ENCODE data around the gene CIAO2B. TPM values are rescaled to one million over a fixed set of nuclear protein-coding genes. Genes with fewer than 3 reads are reported as not detected.

The CIAO2B gene
- polyA plus RNA-seq, 1 donor, result 82.1 TPM

DNA sequence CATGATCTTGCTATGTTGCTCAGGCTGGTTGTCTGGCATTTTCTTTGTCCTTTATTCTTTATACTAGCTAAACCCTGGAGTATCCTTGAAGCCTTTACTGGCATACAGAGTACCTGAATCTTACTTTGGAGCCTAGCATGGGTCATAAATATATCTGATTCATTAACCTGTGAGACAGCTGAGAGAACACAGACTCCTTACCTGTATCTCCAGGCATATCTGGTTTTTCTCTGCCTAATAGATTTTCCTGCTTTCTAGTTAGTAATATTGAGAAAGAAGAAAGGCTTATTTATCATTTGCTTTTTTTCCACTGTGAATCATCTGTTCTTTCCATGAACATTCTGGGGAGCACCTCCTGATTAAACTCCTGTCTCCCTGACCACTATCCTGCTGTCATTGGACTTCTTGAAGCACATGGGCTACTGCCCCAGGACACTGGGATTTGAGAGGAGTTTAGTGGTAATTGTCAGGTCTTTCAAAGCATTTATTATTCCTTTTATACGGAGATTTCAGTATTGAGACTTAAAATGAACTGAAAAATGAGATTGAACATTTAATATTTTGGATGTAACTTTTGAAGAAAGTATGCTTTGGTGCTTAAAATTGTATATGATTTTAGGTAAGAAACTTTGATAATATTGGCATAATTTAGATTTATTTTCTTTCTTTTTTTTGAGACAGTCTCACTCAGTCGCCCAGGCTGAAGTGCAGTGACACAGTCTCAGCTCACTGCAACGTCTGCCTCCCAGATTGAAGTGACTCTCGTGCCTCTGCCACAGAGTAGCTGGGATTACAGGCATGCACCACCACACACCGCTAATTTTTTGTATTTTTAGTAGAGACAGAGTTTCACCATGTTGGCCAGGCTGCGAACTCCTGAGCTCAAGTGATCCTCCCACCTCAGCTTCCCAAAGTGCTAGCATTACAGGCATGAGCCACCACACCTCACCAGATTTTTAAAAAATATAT lies 45.3 kb downstream of the CIAO2B start:
- peaks cover 21% of the 10 kb centered on the region for H3K36me3 ChIP-seq (ENCODE audit: control insufficient read depth, insufficient read depth, low read length)
- no peak overlapping the region for H3K27ac ChIP-seq (ENCODE audit: low read length)
- 93% methylated on average over 2 of the region's 6 CpGs for WGBS (ENCODE audit: insufficient coverage, low lambda C conversion rate)
- H3K27me3 ChIP-seq (ENCODE audit: control insufficient read depth, insufficient read depth, low read length), result no peaks in the 10 kb centered on the region
- no peaks in the 10 kb centered on the region for H3K4me1 ChIP-seq (ENCODE audit: control insufficient read depth, insufficient read depth, low read length)
- H3K4me3 ChIP-seq (ENCODE audit: low read length), result no peak overlapping the region
- no peaks in the 10 kb centered on the region for H3K9me3 ChIP-seq (ENCODE audit: control insufficient read depth, low read depth, low read length)
- no peak for DNase-seq

DNA sequence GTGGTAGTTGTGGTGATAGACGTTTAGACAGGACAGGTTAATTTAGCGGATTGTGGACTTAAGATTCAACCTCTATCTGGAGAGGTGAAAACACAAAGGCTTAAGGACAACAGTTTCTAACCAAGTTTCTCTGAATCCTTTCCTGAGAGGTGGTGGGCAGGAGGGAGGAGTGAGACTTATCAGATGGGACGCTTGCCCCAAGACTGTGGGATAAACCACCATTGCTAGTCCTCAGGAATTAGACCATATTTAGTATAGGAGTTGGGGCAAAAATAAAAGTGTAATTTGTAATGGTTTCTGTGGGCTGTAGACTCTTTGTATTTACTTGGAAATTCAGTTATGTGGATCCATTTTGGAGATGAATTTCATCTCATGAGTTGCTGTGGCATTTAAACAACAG lies 47.3 kb downstream of the CIAO2B start:
- Histone ChIP-seq H3K4me3 (ENCODE audit: low read length) (no peak overlapping the region), H3K4me1 (ENCODE audit: control insufficient read depth, insufficient read depth, low read length) (no peaks in the 10 kb centered on the region), H3K9me3 (ENCODE audit: control insufficient read depth, low read depth, low read length) (no peaks in the 10 kb centered on the region), H3K36me3 (ENCODE audit: control insufficient read depth, insufficient read depth, low read length) (peaks cover 24% of the 10 kb centered on the region), H3K27me3 (ENCODE audit: control insufficient read depth, insufficient read depth, low read length) (no peaks in the 10 kb centered on the region), H3K27ac (ENCODE audit: low read length) (no peak overlapping the region)
- DNase-seq, result no peak
- WGBS (ENCODE audit: insufficient coverage, low lambda C conversion rate), result 100% methylated on average over 1 of the region's 3 CpGs

GRCh38 chr16:66886321-66886720 lies 47.9 kb downstream of the CIAO2B start:
- no peak overlapping the region for H3K4me3 ChIP-seq (ENCODE audit: low read length)
- H3K4me1 ChIP-seq (ENCODE audit: control insufficient read depth, insufficient read depth, low read length), result peaks cover 5% of the 10 kb centered on the region
- no peaks in the 10 kb centered on the region for H3K27me3 ChIP-seq (ENCODE audit: control insufficient read depth, insufficient read depth, low read length)
- no peaks in the 10 kb centered on the region for H3K9me3 ChIP-seq (ENCODE audit: control insufficient read depth, low read depth, low read length)
- WGBS (ENCODE audit: insufficient coverage, low lambda C conversion rate), result 60% methylated on average over 1 of the region's 2 CpGs
- H3K36me3 ChIP-seq (ENCODE audit: control insufficient read depth, insufficient read depth, low read length), result peaks cover 24% of the 10 kb centered on the region
- H3K27ac ChIP-seq (ENCODE audit: low read length), result no peak overlapping the region
- no peak for DNase-seq

DNA sequence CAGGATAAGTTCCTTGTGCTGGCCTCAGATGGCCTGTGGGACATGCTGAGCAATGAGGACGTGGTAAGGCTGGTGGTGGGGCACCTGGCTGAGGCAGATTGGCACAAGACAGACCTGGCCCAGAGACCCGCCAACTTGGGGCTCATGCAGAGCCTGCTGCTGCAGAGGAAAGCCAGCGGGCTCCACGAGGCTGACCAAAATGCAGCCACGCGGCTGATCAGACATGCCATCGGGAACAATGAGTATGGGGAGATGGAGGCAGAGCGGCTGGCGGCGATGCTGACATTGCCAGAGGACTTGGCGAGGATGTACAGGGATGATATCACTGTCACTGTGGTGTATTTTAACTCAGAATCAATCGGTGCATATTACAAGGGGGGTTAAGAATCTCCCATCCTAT lies 48.7 kb downstream of the CIAO2B start:
- Histone ChIP-seq H3K36me3 (ENCODE audit: control insufficient read depth, insufficient read depth, low read length) (peaks cover 24% of the 10 kb centered on the region), H3K27ac (ENCODE audit: low read length) (no peak overlapping the region), H3K4me1 (ENCODE audit: control insufficient read depth, insufficient read depth, low read length) (peaks cover 5% of the 10 kb centered on the region), H3K27me3 (ENCODE audit: control insufficient read depth, insufficient read depth, low read length) (no peaks in the 10 kb centered on the region), H3K9me3 (ENCODE audit: control insufficient read depth, low read depth, low read length) (peaks cover 5% of the 10 kb centered on the region), H3K4me3 (ENCODE audit: low read length) (no peak overlapping the region)
- no peak for DNase-seq
- WGBS (ENCODE audit: insufficient coverage, low lambda C conversion rate), result no CpG with 5 or more reads among the region's 12 CpGs

DNA sequence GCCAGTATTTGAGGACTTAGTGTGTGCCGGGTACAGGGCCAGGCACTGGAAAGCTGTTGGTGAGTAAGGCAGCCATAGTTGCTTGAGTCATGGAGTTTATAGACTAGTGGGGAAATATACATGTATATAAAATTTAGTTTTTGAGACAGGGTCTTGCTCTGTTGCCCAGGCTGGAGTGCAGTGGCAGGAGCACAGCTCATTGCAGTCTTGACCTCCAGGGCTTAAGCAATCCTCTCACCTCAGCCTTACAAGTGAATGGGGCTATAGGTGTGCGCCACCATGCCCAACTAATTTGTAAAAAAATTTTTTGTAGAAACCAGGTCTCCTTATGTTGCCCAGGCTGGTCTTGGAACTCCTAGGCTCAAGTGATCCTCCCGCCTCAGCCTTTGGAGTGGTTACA lies 51.5 kb downstream of the CIAO2B start:
- Histone ChIP-seq H3K4me3 (ENCODE audit: low read length) (no peak overlapping the region), H3K27me3 (ENCODE audit: control insufficient read depth, insufficient read depth, low read length) (no peaks in the 10 kb centered on the region), H3K4me1 (ENCODE audit: control insufficient read depth, insufficient read depth, low read length) (peaks cover 5% of the 10 kb centered on the region), H3K27ac (ENCODE audit: low read length) (no peak overlapping the region), H3K9me3 (ENCODE audit: control insufficient read depth, low read depth, low read length) (peaks cover 5% of the 10 kb centered on the region), H3K36me3 (ENCODE audit: control insufficient read depth, insufficient read depth, low read length) (peaks cover 20% of the 10 kb centered on the region)
- no CpG with 5 or more reads among the region's 3 CpGs for WGBS (ENCODE audit: insufficient coverage, low lambda C conversion rate)
- DNase-seq, result no peak

Other genes with a start within 250 kb of the CIAO2B start
- 52.1 TPM for gene CMTM4, start 237.7 kb downstream of the CIAO2B start, polyA plus RNA-seq
- gene DYNC1LI2, start 182.8 kb downstream of the CIAO2B start, polyA plus RNA-seq, result 107 TPM
- gene TERB1, start 132.8 kb downstream of the CIAO2B start, polyA plus RNA-seq, result 0.09 TPM
- gene NAE1, start 103.4 kb downstream of the CIAO2B start, polyA plus RNA-seq, result 67.6 TPM
- 12.1 TPM for gene CA7, start 90.0 kb downstream of the CIAO2B start, polyA plus RNA-seq
- gene PDP2, start 53.9 kb downstream of the CIAO2B start, polyA plus RNA-seq, result 9.6 TPM
- 7.9 TPM for gene CDH16, start 15.5 kb downstream of the CIAO2B start, polyA plus RNA-seq
- gene RRAD, start 8.9 kb downstream of the CIAO2B start, polyA plus RNA-seq, result 2.0 TPM
- 181 TPM for gene CES2, start 1.1 kb upstream of the CIAO2B start, polyA plus RNA-seq
- gene CES3, start 26.9 kb upstream of the CIAO2B start, polyA plus RNA-seq, result 16.0 TPM
- gene CES4A, start 54.2 kb upstream of the CIAO2B start, polyA plus RNA-seq, result 23.5 TPM
- 25.1 TPM for gene CBFB, start 94.7 kb upstream of the CIAO2B start, polyA plus RNA-seq
- 14.3 TPM for gene PHAF1, start 175.5 kb upstream of the CIAO2B start, polyA plus RNA-seq
- gene B3GNT9, start 216.6 kb upstream of the CIAO2B start, polyA plus RNA-seq, result 5.5 TPM
- 13.2 TPM for gene TRADD, start 225.5 kb upstream of the CIAO2B start, polyA plus RNA-seq
- 5.0 TPM for gene FBXL8, start 225.6 kb upstream of the CIAO2B start, polyA plus RNA-seq
- 8.2 TPM for gene HSF4, start 230.3 kb upstream of the CIAO2B start, polyA plus RNA-seq
- 5.8 TPM for gene NOL3, start 236.1 kb upstream of the CIAO2B start, polyA plus RNA-seq
- 29.2 TPM for gene MATCAP1, start 249.6 kb upstream of the CIAO2B start, polyA plus RNA-seq